AG20443 (cell line): ENCODE data around the gene ST6GALNAC3.

ENCODE experiments used
- DNase-seq: peaks from one replicate; pipeline ENCODE4 v3.0.0; 2012; ENCODE audit warnings: low spot score, mixed read lengths

ST6GALNAC3 gene

GRCh38 chr1:76142771-76143540 is 68.4 kb downstream of the ST6GALNAC3 start:
- DNase-seq, result no peak

GRCh38 chr1:76144247-76144646 is 69.7 kb downstream of the ST6GALNAC3 start:
- DNase-seq, result no peak

GRCh38 chr1:76145332-76145731 is 70.8 kb downstream of the ST6GALNAC3 start:
- DNase-seq, result no peak

- DNase-seq, result no peak
These were observed 71.6 kb downstream of the ST6GALNAC3 start for GRCh38 chr1:76146184-76146583.

GRCh38 chr1:76147917-76148316 is 73.4 kb downstream of the ST6GALNAC3 start:
- no peak for DNase-seq

GRCh38 chr1:76148460-76148859 is 73.9 kb downstream of the ST6GALNAC3 start:
- DNase-seq, result no peak

- DNase-seq, result no peak
These were observed 79.3 kb downstream of the ST6GALNAC3 start for GRCh38 chr1:76153841-76154205.

- peak; percentile 82 for DNase-seq
These were observed 79.8 kb downstream of the ST6GALNAC3 start for GRCh38 chr1:76154206-76154956.

- DNase-seq, result no peak
These were observed 82.4 kb downstream of the ST6GALNAC3 start for GRCh38 chr1:76156987-76157386.

- DNase-seq, result no peak
These were observed 83.6 kb downstream of the ST6GALNAC3 start for GRCh38 chr1:76158126-76158525.

GRCh38 chr1:76160225-76160624 is 85.7 kb downstream of the ST6GALNAC3 start:
- no peak for DNase-seq

- no peak for DNase-seq
These were observed 86.9 kb downstream of the ST6GALNAC3 start for GRCh38 chr1:76161451-76161850.

- DNase-seq, result no peak
These were observed 87.7 kb downstream of the ST6GALNAC3 start for GRCh38 chr1:76162254-76162653.

- no peak for DNase-seq
These were observed 89.6 kb downstream of the ST6GALNAC3 start for GRCh38 chr1:76164165-76164564.

- no peak for DNase-seq
These were observed 95.5 kb downstream of the ST6GALNAC3 start for GRCh38 chr1:76170084-76170483.

- DNase-seq, result no peak
These were observed 96.0 kb downstream of the ST6GALNAC3 start for GRCh38 chr1:76170513-76170912.

- DNase-seq, result no peak
These were observed 101.5 kb downstream of the ST6GALNAC3 start for GRCh38 chr1:76176000-76176399.

- DNase-seq, result no peak
These were observed 103.1 kb downstream of the ST6GALNAC3 start for GRCh38 chr1:76177615-76178014.

GRCh38 chr1:76179219-76179698 is 104.7 kb downstream of the ST6GALNAC3 start:
- DNase-seq, result no peak

GRCh38 chr1:76185207-76185606 is 110.7 kb downstream of the ST6GALNAC3 start:
- DNase-seq, result no peak

- no peak for DNase-seq
These were observed 112.1 kb downstream of the ST6GALNAC3 start for GRCh38 chr1:76186554-76187170.

- DNase-seq, result no peak
These were observed 112.9 kb downstream of the ST6GALNAC3 start for GRCh38 chr1:76187436-76187835.

GRCh38 chr1:76189310-76189709 is 114.8 kb downstream of the ST6GALNAC3 start:
- DNase-seq, result no peak
